Measurements from ENCODE around the gene CORO2B. TPM values are rescaled to one million over a fixed set of nuclear protein-coding genes. Genes with fewer than 3 reads are reported as not detected.

Gene CORO2B
- total and polyA plus RNA-seq, 2 experiments from 2014 or later: 1.6 to 4.6 TPM

DNA sequence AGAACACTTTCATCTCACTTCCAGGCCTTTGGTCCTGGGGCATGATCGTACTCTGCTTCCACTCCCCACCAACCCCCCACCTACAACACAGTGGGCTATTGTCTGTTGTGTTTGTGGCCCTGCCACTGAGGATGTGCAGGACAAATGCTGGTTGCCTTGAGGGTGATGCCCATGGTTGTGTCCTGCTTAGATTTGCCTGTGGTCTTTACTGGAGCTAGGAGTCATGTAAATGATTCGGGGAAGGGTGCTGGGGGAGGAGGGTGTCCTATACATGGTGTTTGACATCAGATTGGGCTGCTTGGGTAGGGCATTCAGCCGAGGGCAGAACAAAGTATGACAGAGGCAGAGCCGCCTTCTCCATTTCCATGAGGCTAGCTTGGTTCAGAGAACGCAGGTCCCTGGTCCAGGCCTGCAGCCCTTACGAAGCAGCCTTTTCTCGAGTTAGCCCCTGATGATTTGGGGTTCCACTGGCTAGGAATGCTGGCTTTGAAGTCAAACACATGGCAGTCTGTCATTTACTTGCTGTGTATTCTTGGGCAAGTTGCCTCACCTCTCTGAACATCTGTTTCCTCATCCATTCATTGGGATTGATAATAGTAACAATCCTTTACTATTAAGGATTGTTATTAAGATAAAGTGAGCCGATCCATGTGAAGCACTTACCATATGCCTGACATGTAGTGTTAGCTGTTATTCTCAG, 6.9 kb downstream of the CORO2B start:
- no peaks in the 10 kb centered on the region for H4K20me1 ChIP-seq (replicated peaks; ENCODE audit: insufficient read depth)
- Mint-ChIP-seq H3K36me3 (ENCODE audit: low read depth) (no peaks in the 10 kb centered on the region), H3K9me3 (no peaks in the 10 kb centered on the region), H3K4me3 (no peak overlapping the region), H3K27me3 (ENCODE audit: insufficient read depth, low read depth, poor library complexity) (peaks cover 15% of the 10 kb centered on the region), H3K4me1 (peaks cover 50% of the 10 kb centered on the region), H3K27ac (no peak overlapping the region)
- no peak for ATAC-seq
- TF ChIP-seq, protein P1, sequence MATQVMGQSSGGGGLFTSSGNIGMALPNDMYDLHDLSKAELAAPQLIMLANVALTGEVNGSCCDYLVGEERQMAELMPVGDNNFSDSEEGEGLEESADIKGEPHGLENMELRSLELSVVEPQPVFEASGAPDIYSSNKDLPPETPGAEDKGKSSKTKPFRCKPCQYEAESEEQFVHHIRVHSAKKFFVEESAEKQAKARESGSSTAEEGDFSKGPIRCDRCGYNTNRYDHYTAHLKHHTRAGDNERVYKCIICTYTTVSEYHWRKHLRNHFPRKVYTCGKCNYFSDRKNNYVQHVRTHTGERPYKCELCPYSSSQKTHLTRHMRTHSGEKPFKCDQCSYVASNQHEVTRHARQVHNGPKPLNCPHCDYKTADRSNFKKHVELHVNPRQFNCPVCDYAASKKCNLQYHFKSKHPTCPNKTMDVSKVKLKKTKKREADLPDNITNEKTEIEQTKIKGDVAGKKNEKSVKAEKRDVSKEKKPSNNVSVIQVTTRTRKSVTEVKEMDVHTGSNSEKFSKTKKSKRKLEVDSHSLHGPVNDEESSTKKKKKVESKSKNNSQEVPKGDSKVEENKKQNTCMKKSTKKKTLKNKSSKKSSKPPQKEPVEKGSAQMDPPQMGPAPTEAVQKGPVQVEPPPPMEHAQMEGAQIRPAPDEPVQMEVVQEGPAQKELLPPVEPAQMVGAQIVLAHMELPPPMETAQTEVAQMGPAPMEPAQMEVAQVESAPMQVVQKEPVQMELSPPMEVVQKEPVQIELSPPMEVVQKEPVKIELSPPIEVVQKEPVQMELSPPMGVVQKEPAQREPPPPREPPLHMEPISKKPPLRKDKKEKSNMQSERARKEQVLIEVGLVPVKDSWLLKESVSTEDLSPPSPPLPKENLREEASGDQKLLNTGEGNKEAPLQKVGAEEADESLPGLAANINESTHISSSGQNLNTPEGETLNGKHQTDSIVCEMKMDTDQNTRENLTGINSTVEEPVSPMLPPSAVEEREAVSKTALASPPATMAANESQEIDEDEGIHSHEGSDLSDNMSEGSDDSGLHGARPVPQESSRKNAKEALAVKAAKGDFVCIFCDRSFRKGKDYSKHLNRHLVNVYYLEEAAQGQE (IDR thresholded peaks at IDR 0.05; ENCODE audit: unreplicated experiment): no peak
- TF ChIP-seq STAT1 (IDR thresholded peaks at IDR 0.05; ENCODE audit: unreplicated experiment): no peak
- peaks cover 7% of the 10 kb centered on the region; the same call in 1 of the 2 replicates for H3K27me3 ChIP-seq (ENCODE audit: insufficient read depth)
- H3F3A ChIP-seq (replicated peaks; ENCODE audit: low read depth): no peaks in the 10 kb centered on the region
- H3K36me3 ChIP-seq (ENCODE audit: insufficient read depth): no peaks in the 10 kb centered on the region
- H2AFZ ChIP-seq: no peak overlapping the region
- H3K9me2 ChIP-seq (ENCODE audit: insufficient read depth): no peaks in the 10 kb centered on the region
- H3K4me1 ChIP-seq (ENCODE audit: insufficient read depth): peaks cover 9% of the 10 kb centered on the region; the same call in 1 of the 2 replicates
- no peak overlapping the region for H3K27ac ChIP-seq (ENCODE audit: low read depth)
- no peak overlapping the region for H3K4me3 ChIP-seq
- no peak overlapping the region for H3K4me2 ChIP-seq
- H3K79me2 ChIP-seq (replicated peaks; ENCODE audit: insufficient read depth): no peaks in the 10 kb centered on the region
- no peak for DNase-seq (ENCODE audit: low spot score)

DNA sequence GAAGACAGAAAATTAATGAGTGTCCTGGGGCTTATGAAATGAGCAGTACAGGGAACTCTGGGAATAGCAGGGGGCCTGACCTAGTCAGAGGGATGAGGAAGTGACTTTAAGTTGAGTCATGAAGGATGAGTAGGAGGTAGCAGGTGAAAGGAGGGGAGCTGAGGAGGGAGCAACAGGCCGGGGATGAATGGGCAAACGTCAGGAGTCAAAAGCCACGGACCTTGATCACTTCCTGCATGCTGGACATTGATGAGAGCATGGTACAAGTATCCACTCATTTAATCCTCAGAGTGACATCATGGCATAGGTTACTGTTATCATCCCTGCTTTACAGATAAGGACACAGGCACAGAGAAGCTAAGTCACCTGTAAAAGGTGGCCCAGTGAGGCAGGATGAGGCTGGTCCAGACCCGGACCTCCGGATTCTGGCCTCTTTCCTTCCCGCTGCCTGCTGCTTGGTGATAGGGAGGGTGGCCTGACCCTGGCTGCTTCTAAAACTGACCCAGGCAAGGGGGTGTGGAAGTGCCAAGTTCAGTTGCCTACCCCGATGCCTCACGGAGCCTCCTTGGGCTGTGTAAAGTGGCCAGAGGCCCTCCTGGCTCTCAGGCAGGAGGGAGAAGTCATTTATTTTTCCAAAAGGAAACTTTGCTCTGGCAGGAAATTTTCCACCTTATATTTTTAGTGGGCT, 7.6 kb downstream of the CORO2B start:
- no peak overlapping the region for H3K4me3 Mint-ChIP-seq
- no peak for ATAC-seq
- Histone ChIP-seq H3K36me3 (ENCODE audit: insufficient read depth) (no peaks in the 10 kb centered on the region), H3F3A (replicated peaks; ENCODE audit: low read depth) (no peaks in the 10 kb centered on the region), H3K4me1 (ENCODE audit: insufficient read depth) (peaks cover 9% of the 10 kb centered on the region; the same call in 1 of the 2 replicates), H3K4me2 (no peak overlapping the region), H4K20me1 (replicated peaks; ENCODE audit: insufficient read depth) (no peaks in the 10 kb centered on the region), H3K9me2 (ENCODE audit: insufficient read depth) (no peaks in the 10 kb centered on the region), H3K79me2 (replicated peaks; ENCODE audit: insufficient read depth) (no peaks in the 10 kb centered on the region), H2AFZ (no peak overlapping the region), H3K4me3 (no peak overlapping the region), H3K27me3 (ENCODE audit: insufficient read depth) (peaks cover 2% of the 10 kb centered on the region; the same call in 1 of the 2 replicates), H3K27ac (ENCODE audit: low read depth) (no peak overlapping the region)
- H3K4me1 Mint-ChIP-seq: peaks cover 52% of the 10 kb centered on the region
- no peak for DNase-seq (ENCODE audit: low spot score)
- H3K27me3 Mint-ChIP-seq (ENCODE audit: insufficient read depth, low read depth, poor library complexity): peaks cover 13% of the 10 kb centered on the region
- no peaks in the 10 kb centered on the region for H3K9me3 Mint-ChIP-seq
- H3K36me3 Mint-ChIP-seq (ENCODE audit: low read depth): no peaks in the 10 kb centered on the region
- no peak overlapping the region for H3K27ac Mint-ChIP-seq
- TF ChIP-seq CREB1 (CRISPR knock-in tag; IDR thresholded peaks at IDR 0.05; ENCODE audit: low read depth): no peak
- TF ChIP-seq, protein P2, sequence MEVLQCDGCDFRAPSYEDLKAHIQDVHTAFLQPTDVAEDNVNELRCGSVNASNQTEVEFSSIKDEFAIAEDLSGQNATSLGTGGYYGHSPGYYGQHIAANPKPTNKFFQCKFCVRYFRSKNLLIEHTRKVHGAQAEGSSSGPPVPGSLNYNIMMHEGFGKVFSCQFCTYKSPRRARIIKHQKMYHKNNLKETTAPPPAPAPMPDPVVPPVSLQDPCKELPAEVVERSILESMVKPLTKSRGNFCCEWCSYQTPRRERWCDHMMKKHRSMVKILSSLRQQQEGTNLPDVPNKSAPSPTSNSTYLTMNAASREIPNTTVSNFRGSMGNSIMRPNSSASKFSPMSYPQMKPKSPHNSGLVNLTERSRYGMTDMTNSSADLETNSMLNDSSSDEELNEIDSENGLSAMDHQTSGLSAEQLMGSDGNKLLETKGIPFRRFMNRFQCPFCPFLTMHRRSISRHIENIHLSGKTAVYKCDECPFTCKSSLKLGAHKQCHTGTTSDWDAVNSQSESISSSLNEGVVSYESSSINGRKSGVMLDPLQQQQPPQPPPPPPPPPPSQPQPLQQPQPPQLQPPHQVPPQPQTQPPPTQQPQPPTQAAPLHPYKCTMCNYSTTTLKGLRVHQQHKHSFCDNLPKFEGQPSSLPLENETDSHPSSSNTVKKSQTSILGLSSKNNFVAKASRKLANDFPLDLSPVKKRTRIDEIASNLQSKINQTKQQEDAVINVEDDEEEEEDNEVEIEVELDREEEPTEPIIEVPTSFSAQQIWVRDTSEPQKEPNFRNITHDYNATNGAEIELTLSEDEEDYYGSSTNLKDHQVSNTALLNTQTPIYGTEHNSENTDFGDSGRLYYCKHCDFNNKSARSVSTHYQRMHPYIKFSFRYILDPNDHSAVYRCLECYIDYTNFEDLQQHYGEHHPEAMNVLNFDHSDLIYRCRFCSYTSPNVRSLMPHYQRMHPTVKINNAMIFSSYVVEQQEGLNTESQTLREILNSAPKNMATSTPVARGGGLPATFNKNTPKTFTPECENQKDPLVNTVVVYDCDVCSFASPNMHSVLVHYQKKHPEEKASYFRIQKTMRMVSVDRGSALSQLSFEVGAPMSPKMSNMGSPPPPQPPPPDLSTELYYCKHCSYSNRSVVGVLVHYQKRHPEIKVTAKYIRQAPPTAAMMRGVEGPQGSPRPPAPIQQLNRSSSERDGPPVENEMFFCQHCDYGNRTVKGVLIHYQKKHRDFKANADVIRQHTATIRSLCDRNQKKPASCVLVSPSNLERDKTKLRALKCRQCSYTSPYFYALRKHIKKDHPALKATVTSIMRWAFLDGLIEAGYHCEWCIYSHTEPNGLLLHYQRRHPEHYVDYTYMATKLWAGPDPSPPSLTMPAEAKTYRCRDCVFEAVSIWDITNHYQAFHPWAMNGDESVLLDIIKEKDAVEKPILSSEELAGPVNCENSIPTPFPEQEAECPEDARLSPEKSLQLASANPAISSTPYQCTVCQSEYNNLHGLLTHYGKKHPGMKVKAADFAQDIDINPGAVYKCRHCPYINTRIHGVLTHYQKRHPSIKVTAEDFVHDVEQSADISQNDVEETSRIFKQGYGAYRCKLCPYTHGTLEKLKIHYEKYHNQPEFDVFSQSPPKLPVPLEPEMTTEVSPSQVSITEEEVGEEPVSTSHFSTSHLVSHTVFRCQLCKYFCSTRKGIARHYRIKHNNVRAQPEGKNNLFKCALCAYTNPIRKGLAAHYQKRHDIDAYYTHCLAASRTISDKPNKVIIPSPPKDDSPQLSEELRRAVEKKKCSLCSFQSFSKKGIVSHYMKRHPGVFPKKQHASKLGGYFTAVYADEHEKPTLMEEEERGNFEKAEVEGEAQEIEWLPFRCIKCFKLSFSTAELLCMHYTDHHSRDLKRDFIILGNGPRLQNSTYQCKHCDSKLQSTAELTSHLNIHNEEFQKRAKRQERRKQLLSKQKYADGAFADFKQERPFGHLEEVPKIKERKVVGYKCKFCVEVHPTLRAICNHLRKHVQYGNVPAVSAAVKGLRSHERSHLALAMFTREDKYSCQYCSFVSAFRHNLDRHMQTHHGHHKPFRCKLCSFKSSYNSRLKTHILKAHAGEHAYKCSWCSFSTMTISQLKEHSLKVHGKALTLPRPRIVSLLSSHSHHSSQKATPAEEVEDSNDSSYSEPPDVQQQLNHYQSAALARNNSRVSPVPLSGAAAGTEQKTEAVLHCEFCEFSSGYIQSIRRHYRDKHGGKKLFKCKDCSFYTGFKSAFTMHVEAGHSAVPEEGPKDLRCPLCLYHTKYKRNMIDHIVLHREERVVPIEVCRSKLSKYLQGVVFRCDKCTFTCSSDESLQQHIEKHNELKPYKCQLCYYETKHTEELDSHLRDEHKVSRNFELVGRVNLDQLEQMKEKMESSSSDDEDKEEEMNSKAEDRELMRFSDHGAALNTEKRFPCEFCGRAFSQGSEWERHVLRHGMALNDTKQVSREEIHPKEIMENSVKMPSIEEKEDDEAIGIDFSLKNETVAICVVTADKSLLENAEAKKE (CRISPR knock-in tag; IDR thresholded peaks at IDR 0.05): no peak
- TF ChIP-seq, protein P1 (IDR thresholded peaks at IDR 0.05; ENCODE audit: unreplicated experiment): no peak
- TF ChIP-seq EZH2phosphoT487 (IDR thresholded peaks at IDR 0.05; ENCODE audit: unreplicated experiment): no peak

Measured in GM23338 (cell line).